SJCRH30 (cell line): ENCODE measurements around the gene PLXNC1. TPM values are rescaled to one million over a fixed set of nuclear protein-coding genes. Genes with fewer than 3 reads are reported as not detected.
A peak's percentile ranks its signal among the peaks of the same experiment; 100 is the strongest.

Experiments used
- DNase-seq, 2 experiments: peaks; one replicate each; pipeline ENCODE4 v3.0.0-alpha.2; 2015 to 2020
- H3K27ac ChIP-seq: fragments of 250-450 bp; sonication (Bioruptor Pico); 2 replicates; pipeline ENCODE4 v1.5.1; 2020; ENCODE audit warnings: mild to moderate bottlenecking, moderate library complexity
- H3K27me3 ChIP-seq: fragments of 250-450 bp; sonication (Bioruptor Pico); 2 replicates; pipeline ENCODE4 v1.5.1; 2020; ENCODE audit warnings: mild to moderate bottlenecking, moderate library complexity
- H3K36me3 ChIP-seq: fragments of 250-450 bp; sonication (Bioruptor Pico); 2 replicates; pipeline ENCODE4 v1.5.1; 2020; ENCODE audit warnings: mild to moderate bottlenecking, moderate library complexity
- H3K4me1 ChIP-seq: fragments of 250-450 bp; sonication (Bioruptor Pico); 2 replicates; pipeline ENCODE4 v1.5.1; 2020; ENCODE audit warnings: mild to moderate bottlenecking, moderate library complexity
- H3K4me3 ChIP-seq: fragments of 250-450 bp; sonication (Bioruptor Pico); 2 replicates; pipeline ENCODE4 v1.5.1; 2020; ENCODE audit warnings: mild to moderate bottlenecking, moderate library complexity
- H3K9me3 ChIP-seq: fragments of 250-450 bp; sonication (Bioruptor Pico); replicated peaks from 2 replicates; pipeline ENCODE4 v1.5.1; 2020; ENCODE audit warnings: mild to moderate bottlenecking, moderate library complexity
- total RNA-seq: library from RNA; depleted of rRNA; stranded (reverse); fragments of >200 nt; shearing (Covaris generic); gene quantifications from 2 replicates; pipeline ENCODE4 v1.2.3, GENCODE V29; 2014

The PLXNC1 gene
- total RNA-seq, 1 experiment from 2014 or later = 0.08 TPM

GRCh38 chr12:94175763-94176668 lies 27.6 kb downstream of the PLXNC1 start:
- no peak for DNase-seq
- H3K36me3 ChIP-seq = no peaks in the 10 kb centered on the region
- H3K27me3 ChIP-seq = no peaks in the 10 kb centered on the region
- H3K27ac ChIP-seq = no peak overlapping the region
- 0 out of 2 replicates have a peak, but pooled peaks cover 5% of the 10 kb centered on the region for H3K4me1 ChIP-seq
- no peaks in the 10 kb centered on the region for H3K9me3 ChIP-seq
- H3K4me3 ChIP-seq = no peak overlapping the region

GRCh38 chr12:94178054-94178453 lies 29.7 kb downstream of the PLXNC1 start:
- Histone ChIP-seq H3K27ac (no peak overlapping the region), H3K4me3 (no peak overlapping the region), H3K27me3 (no peaks in the 10 kb centered on the region), H3K4me1 (0 out of 2 replicates have a peak, but pooled peaks cover 2% of the 10 kb centered on the region), H3K36me3 (no peaks in the 10 kb centered on the region), H3K9me3 (no peaks in the 10 kb centered on the region)
- DNase-seq = no peak

- Histone ChIP-seq H3K27me3 (no peaks in the 10 kb centered on the region), H3K27ac (no peak overlapping the region), H3K4me1 (no peaks in the 10 kb centered on the region), H3K9me3 (no peaks in the 10 kb centered on the region), H3K4me3 (no peak overlapping the region), H3K36me3 (no peaks in the 10 kb centered on the region)
- no peak for DNase-seq
These were observed 30.5 kb downstream of the PLXNC1 start for GRCh38 chr12:94178882-94179281.

GRCh38 chr12:94179723-94180122 lies 31.3 kb downstream of the PLXNC1 start:
- Histone ChIP-seq H3K27me3 (no peaks in the 10 kb centered on the region), H3K4me1 (no peaks in the 10 kb centered on the region), H3K9me3 (no peaks in the 10 kb centered on the region), H3K4me3 (no peak overlapping the region), H3K27ac (no peak overlapping the region), H3K36me3 (no peaks in the 10 kb centered on the region)
- DNase-seq = no peak

GRCh38 chr12:94180558-94181296 lies 32.4 kb downstream of the PLXNC1 start:
- no peak overlapping the region for H3K4me3 ChIP-seq
- H3K9me3 ChIP-seq = no peaks in the 10 kb centered on the region
- no peak overlapping the region for H3K27ac ChIP-seq
- no peak for DNase-seq
- H3K4me1 ChIP-seq = no peaks in the 10 kb centered on the region
- H3K36me3 ChIP-seq = no peaks in the 10 kb centered on the region
- H3K27me3 ChIP-seq = no peaks in the 10 kb centered on the region

- Histone ChIP-seq H3K27ac (no peak overlapping the region), H3K4me3 (no peak overlapping the region), H3K4me1 (no peaks in the 10 kb centered on the region), H3K36me3 (no peaks in the 10 kb centered on the region), H3K9me3 (no peaks in the 10 kb centered on the region), H3K27me3 (no peaks in the 10 kb centered on the region)
- peak in 1 of 2 experiments; percentile 8 for DNase-seq
These were observed 34.8 kb downstream of the PLXNC1 start for GRCh38 chr12:94182986-94183707.

GRCh38 chr12:94183708-94184379 lies 35.5 kb downstream of the PLXNC1 start:
- no peaks in the 10 kb centered on the region for H3K4me1 ChIP-seq
- H3K27ac ChIP-seq = no peak overlapping the region
- no peak for DNase-seq

GRCh38 chr12:94184995-94185719 lies 36.8 kb downstream of the PLXNC1 start:
- Histone ChIP-seq H3K4me3 (no peak overlapping the region), H3K4me1 (no peaks in the 10 kb centered on the region), H3K9me3 (no peaks in the 10 kb centered on the region), H3K27ac (no peak overlapping the region), H3K27me3 (no peaks in the 10 kb centered on the region), H3K36me3 (no peaks in the 10 kb centered on the region)
- no peak for DNase-seq

More at GRCh38 chr12:94183708-94184379, 35.5 kb downstream of the PLXNC1 start:
- H3K9me3 ChIP-seq = no peaks in the 10 kb centered on the region
- H3K4me3 ChIP-seq = no peak overlapping the region
- H3K36me3 ChIP-seq = no peaks in the 10 kb centered on the region
- H3K27me3 ChIP-seq = no peaks in the 10 kb centered on the region

- no peaks in the 10 kb centered on the region for H3K36me3 ChIP-seq
- no peak for DNase-seq
- no peak overlapping the region for H3K27ac ChIP-seq
- no peaks in the 10 kb centered on the region for H3K27me3 ChIP-seq
- no peaks in the 10 kb centered on the region for H3K4me1 ChIP-seq
- no peaks in the 10 kb centered on the region for H3K9me3 ChIP-seq
- no peak overlapping the region for H3K4me3 ChIP-seq
These were observed 37.4 kb downstream of the PLXNC1 start for GRCh38 chr12:94185801-94186200.

- Histone ChIP-seq H3K9me3 (no peaks in the 10 kb centered on the region), H3K36me3 (no peaks in the 10 kb centered on the region), H3K4me3 (no peak overlapping the region), H3K27ac (no peak overlapping the region), H3K4me1 (no peaks in the 10 kb centered on the region), H3K27me3 (no peaks in the 10 kb centered on the region)
- DNase-seq = no peak
These were observed 38.2 kb downstream of the PLXNC1 start for GRCh38 chr12:94186278-94187241.

- Histone ChIP-seq H3K9me3 (no peaks in the 10 kb centered on the region), H3K36me3 (no peaks in the 10 kb centered on the region), H3K4me3 (no peak overlapping the region), H3K4me1 (no peaks in the 10 kb centered on the region), H3K27ac (no peak overlapping the region), H3K27me3 (no peaks in the 10 kb centered on the region)
- no peak for DNase-seq
These were observed 39.0 kb downstream of the PLXNC1 start for GRCh38 chr12:94187361-94187760.

- H3K4me1 ChIP-seq = no peaks in the 10 kb centered on the region
- no peak overlapping the region for H3K27ac ChIP-seq
- H3K4me3 ChIP-seq = no peak overlapping the region
- no peaks in the 10 kb centered on the region for H3K9me3 ChIP-seq
- H3K36me3 ChIP-seq = no peaks in the 10 kb centered on the region
- no peaks in the 10 kb centered on the region for H3K27me3 ChIP-seq
- DNase-seq = no peak
These were observed 42.2 kb downstream of the PLXNC1 start for GRCh38 chr12:94190623-94191022.

GRCh38 chr12:94191023-94191422 lies 42.6 kb downstream of the PLXNC1 start:
- Histone ChIP-seq H3K27ac (no peak overlapping the region), H3K9me3 (no peaks in the 10 kb centered on the region), H3K4me3 (no peak overlapping the region), H3K27me3 (no peaks in the 10 kb centered on the region), H3K36me3 (no peaks in the 10 kb centered on the region), H3K4me1 (no peaks in the 10 kb centered on the region)
- no peak for DNase-seq
